Fibroblast of peridontal ligament (primary cell): ENCODE data around the gene ELOA.
"Not testable (repeated sequence)": the region's sequence is repeated elsewhere in the genome, so short reads cannot be mapped to it uniquely, and the experiment has no call there.

ENCODE experiments used
- DNase-seq: peaks from one replicate; pipeline ENCODE4 v3.0.0-alpha.2; 2010; ENCODE audit errors: extremely low read depth

The ELOA gene

GRCh38 chr1:23784846-23785245 is 41.6 kb downstream of the ELOA start:
- no peak for DNase-seq

GRCh38 chr1:23787701-23788100 is 44.4 kb downstream of the ELOA start:
- DNase-seq, result no peak

DNA sequence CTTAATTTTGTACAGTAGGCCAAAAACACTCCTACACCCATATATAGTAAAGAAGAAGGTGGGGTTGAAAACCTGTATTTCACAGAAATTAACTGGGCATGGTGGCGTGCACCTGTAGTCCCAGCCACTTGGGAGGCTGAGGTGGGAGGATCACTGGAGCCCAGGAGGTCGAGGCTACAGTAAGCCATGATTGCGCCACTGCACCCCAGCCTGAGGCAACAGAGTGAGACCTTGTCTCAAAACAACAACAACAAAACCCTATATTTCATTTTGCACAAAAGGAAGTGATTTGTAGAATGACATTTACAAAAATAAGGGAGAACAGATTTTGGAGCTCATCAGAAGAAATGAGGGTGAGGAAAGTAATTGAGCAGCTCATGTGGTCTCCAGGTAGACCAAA is 45.4 kb downstream of the ELOA start:
- no peak for DNase-seq

DNA sequence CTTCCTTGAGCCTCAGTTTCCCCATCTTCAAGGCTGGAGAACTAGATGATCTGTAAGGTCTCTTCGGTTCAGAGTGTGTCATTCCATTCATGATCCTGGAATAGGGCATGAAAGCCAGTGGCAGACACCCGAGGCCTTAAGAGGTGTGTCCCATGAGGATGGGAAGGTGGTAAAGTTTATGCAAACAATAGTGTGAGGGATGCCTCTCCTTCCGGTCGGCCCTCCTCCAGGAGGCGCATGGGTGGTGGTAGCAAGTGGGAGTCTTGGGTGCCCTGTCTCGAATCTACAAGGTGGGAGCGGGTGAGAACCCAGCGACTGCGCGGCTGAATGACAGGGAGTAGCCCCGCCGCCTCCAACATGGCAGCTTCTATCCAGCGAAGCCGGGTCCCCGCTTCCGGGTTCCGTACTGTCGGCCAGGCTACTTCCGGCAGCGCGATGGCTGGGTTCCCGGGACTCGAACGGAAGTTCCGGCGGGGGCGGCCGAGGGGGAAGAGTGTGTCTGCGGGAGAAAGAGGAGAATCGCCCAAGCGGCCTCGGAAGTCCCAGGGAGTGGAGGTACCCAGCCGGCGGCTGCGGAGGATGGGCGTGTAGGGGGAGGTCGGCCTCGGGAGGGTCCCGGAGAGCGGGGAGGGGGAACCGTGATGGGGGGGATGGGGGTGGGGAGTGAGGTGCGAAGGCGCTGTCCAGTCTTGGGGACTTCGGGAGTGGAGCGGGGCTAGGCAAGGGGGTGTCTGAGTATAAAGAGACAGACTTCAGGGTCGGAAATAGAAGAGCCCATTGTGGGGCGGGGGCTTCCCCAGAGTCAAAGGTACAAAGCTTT is 47.6 kb downstream of the ELOA start, which contains the start of gene LYPLA2:
LYPLA2 (plus strand) TSS at position 450 of the 820 bp plus-strand sequence. CDS start 1,538 bp downstream, outside the sequence.
- DNase-seq, result peak; percentile 83

DNA sequence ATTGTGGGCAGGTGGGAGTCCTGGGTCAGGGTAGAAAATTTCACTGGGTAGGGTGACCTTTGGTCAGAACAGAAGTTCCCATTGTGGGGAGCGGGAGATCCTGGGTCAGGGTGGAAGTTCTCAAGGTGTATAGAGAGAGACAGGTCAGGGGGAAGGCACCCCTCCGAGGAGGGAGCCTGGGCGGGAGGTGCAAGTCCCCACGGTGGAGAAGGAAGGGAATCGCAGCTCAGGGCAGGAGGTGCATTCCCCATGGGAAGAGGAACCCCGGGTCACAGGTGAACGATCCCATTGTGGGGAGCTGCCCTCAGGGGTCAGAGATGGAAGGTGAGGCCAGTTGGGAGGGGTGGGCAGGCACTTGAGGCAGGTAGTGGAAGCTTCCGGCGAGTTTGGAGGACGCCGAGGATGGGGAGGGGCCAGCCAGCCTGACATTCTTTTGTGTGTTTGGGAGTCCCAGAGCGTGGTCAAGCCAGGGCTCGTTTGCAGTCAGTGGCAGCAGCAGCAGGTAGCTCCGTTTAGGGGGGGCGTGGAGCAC is 48.3 kb downstream of the ELOA start:
- no peak for DNase-seq

- no peak for DNase-seq
Observed at GRCh38 chr1:23792151-23792945, 49.1 kb downstream of the ELOA start.

GRCh38 chr1:23793018-23793781 is 49.9 kb downstream of the ELOA start:
- no peak for DNase-seq

- no peak for DNase-seq
Observed at GRCh38 chr1:23793861-23794731, 50.8 kb downstream of the ELOA start.

GRCh38 chr1:23794732-23795182 is 51.5 kb downstream of the ELOA start:
- DNase-seq, result not testable (repeated sequence)

- DNase-seq, result no peak
Observed at GRCh38 chr1:23795676-23796465, 52.6 kb downstream of the ELOA start.

DNA sequence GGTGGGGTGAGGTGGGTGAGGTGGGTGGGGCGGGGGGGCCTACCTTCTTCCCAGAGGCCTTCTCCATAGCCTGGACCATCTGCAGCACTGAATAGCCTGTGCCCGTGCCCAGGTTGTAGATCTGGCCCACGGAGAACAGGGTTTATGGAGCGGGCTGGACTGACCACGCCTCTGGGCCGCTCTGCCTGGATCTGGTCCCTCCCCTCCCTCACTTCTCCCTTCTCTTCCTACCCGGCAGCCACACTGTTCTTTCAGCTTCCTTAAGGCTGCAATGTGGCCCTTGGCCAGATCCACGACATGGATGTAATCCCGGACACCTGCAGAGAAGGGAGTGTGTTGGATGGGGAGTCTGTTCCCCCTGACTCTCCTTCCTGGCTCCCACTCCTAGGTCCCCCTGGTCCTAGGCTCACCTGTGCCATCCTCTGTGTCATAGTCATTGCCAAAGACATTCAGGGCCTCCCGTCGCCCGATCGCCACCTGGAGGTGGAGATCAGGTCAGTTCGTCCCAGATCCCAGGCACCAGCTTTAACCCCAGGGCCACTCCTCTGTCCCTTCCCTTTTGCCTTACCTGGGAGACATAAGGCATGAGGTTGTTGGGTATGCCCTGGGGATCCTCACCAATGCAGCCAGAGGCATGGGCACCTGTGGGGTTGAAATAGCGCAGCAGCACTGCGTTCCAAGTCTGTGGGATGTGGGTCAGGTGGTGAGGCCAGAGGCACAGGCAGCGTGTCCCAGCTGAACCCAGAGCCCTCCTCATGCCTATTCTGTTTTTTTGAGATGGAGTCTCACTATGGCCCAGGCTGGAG is 53.4 kb downstream of the ELOA start:
- DNase-seq, result no peak

GRCh38 chr1:23797478-23798448 is 54.5 kb downstream of the ELOA start:
- DNase-seq, result no peak

DNA sequence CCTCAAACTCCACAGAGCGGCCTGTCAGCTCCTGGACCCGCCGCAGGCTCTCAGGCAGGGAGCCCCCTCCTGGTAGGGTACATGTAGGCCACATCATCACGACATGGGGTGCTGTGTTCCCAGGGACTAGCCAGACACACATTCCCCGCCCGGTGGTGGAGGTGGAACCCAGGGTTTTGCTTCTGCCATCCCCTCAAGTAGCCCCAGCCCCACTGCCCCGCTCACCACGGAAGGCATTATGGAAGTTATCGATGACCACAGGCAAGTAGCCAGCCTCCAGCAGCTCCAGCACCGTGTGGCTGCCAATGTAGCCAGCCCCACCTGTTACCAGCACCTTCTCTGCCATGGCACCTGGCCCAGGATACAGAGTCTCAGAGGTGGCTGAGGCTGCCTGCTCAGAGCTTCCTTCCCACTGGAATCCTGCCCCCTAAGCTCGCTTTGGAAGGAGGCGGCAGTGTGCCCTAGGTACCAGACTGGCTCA is 55.4 kb downstream of the ELOA start:
- DNase-seq, result no peak

DNA sequence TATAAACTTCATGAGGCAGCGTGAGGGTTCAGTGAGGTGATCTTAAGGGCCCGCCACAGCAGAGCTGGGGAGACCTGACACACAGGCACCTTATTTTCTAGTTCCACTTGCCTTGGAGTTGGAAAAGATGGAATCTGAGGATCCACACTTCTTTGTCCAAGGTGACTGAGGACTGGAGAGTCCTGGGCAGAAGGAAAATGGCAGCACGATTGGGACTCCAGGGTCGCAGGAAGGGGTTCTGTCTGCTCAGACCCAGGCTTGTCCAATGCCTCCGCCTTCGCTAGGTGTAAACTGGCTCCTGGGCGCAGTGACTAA is 55.9 kb downstream of the ELOA start:
- no peak for DNase-seq

DNA sequence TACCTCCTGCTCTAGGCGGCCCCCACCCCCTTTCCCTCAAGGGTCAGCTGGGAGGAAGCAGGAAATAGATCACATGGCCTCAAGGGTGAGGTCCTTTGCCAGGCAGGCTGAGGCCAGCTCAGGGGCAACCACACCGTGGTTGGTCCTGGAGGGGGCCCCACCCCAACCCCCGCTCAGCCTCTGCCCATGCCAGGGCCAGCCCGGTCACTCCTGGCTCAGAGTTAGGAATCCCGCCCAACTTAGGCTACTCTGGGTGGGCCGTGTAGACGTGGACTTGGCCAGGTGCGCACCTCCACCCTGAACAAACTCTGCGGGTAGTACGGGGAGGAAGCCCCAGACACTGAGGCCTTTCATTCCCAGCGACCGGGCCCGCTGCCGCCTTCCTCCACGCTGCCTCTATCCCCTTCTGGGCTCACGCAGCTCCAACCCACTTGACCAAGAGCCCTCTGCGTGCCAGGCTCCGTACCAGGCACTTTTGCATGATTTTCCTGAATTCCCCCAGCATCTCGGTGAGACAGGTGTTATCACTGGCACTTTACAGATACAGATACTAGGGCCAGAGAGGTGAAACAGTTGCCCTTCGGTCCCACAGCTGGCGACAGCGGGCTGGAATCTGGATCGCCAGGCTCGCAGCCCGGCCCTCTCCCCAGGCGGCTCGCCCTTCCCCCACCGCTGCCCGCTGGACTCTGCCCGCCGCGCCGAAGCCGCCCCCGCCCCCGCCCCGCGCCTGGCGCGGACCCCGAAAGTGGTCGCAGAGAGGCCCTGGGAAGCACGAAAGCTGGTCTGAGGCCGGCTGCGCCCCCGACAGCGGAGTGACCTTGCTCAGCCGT is 56.5 kb downstream of the ELOA start:
- DNase-seq, result no peak

DNA sequence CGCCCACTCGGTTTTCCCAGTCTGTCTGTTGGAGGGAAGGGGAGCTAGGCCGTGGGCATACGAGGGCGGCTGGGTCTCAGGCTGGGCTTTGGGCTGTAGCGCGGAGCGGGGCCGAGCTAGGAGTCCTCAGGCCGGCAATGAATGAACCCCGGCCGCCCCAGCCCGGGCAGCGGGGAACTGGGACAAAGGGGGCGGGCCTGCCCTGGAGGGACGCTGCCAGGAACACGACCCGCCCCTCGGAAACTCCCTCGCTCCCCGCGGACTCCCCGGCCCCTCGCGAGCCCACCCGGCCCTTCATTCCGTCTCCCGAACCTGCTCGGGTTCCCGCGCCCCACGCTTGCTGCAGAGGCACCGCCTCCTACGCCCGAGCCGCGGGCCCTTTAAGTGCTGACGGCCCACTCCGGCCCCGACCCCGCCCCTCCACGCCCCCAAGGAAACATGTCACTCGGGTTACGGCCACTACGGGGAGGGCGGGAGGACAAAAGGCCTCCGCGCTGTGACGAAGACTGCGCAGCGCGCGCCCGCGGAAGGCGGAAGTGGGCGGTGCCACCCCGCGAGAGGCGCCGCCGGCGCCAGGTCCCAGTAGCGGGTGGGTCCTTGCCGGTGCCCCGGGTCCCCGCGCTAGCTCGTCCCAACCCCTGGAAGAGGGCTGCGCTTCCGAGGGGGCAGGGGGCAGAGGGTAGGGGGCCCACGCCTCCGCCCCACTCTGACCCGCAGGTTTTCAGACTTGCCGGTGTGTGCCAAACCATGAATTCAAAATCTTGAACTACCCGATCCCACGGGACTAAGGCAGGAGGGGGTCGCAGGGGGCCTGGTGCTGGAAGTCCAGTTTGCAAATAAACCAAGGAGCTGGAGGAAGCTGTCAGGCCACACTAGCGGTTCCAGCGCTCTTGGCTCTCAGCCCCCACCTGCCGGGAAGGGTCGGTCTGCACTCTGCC is 57.4 kb downstream of the ELOA start, which contains the start of gene GALE:
GALE (minus strand) TSS at position 355 of the 938 bp plus-strand sequence. CDS start 1,747 bp downstream, outside the sequence.
- DNase-seq, result peak; percentile 87
